GM08714 (cell line): ENCODE results near the gene LATS2.

ENCODE experiments used
- H3K4me3 ChIP-seq: fragments of 200-500 bp; sonication (Bioruptor generic); 2 replicates; pipeline ENCODE4 v1.5.1; 2014; ENCODE audit warnings: mild to moderate bottlenecking, low read length, inconsistent platforms
- ZNF274 ChIP-seq: IDR thresholded peaks from 2 replicates; pipeline ENCODE4 v1.6.1; 2012; ENCODE audit warnings: mild to moderate bottlenecking, low read depth, low read length

Gene LATS2

DNA sequence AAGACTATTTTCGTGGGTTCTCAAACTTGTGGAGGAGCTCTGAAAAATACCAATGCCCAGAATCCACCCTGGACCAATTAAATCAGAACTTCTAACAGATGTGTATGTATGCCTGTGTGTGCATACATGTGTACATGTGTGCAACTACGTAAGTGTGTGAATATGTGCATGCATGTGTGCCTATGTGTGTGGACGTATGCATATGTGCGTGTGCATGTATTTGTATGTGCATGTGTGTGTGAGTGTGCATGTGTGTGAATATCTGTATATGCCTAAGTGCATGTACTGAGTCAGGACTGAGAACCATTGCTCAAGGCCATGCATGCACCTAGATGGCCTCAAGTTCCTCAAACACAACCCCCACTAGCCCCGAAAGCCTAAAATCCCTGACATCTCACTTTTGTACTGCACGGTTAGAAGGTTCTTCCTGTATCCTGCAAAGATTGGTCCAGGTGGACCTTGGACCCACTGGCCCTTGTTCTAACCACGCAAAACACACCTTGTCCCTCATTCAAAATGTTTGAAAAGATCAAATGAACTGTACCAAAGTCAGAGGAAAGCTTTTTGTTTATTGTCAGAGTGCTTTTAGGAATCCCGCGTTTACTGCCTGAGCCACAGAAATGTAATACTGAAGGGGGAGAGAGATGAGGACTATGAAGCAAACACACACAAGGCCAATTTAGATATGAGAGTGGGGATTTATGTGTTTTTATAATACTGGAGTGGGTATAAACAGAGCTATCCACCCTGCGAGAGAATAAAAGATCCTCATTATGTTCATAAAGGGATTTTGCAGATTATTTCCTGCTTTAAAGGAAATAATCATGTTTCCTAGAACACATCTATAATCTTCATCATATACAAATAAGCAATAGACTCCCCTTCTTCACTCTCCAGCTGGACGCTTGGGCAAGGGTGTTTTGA is 39.1 kb downstream of the LATS2 start:
- TF ChIP-seq ZNF274 = no peak
- no peak overlapping the region for H3K4me3 ChIP-seq

DNA sequence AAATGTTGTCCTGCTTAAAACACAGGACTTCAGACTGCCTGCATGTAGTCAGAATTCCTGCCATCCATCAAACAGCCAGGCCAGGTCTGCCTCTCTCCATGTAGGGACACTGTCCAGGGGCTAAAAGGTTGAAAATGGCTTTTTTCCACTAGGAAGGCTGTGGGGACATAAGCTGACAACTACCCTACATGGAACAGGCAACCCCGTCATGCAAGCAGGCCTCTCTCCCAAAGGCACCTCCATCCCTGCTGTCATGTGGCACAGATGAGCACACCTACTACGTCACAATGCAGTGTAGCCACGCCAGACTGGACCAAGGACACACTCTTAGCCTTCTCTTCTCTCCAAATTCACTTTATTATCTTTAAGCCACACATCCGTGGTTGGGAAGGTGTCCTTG is 40.8 kb downstream of the LATS2 start:
- no peak for TF ChIP-seq ZNF274
- no peak overlapping the region for H3K4me3 ChIP-seq

DNA sequence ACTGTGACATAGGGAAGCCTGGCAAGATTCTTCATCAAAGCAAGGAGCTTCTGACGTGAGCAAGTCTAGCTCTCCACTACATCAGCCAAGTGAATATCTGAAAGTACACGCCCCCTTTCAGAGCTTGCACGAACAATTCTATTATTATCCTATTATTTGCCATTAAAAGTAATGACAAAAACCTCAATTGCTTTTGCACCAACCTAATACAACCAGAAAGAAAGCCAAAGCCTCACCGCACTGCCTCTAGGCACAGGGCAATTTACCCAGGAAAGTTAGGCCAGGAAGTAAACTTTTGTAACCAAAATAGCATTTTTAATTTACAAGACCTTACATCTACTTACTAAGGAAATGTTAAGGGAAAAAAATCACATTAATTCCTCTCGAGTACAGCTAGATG is 41.2 kb downstream of the LATS2 start:
- no peak for TF ChIP-seq ZNF274
- no peak overlapping the region for H3K4me3 ChIP-seq

DNA sequence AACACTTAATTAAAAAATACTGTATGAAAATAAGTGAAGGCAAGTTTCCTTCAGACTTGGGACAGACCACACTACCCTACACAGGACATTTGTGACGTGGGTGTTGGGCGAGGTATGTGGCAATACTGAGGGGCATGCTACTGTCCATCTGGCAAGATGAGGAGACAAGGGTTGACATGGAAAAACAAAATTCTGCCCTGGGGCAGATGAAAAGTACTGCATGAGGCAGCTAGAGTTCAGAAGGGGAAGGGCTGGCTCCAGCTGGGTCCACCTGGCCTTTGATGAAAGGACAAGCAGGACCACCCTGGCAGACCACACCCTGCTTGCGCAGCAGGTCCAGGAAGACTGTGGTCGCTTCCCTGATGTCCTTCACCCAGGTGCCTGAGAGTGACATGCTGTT is 43.2 kb downstream of the LATS2 start:
- no peak for TF ChIP-seq ZNF274
- no peak overlapping the region for H3K4me3 ChIP-seq

DNA sequence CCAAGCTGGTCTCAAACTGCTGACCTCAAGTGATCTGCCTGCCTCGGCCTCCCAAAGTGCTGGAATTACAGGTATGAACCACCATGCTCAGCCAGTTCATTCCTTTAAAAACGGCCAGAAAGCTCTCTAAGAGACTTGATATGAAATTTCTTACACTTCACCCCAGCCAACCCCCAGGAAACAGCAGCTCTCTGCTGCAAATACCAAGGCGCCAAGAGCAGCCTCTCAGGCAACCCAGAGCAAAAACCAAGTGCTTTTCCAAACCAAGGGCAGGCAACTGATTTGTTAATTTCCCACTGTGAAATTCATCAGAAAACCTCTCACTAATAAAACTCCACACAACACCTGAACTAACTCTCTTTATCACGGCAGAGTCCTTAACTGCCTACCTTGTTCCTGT is 44.9 kb downstream of the LATS2 start:
- TF ChIP-seq ZNF274 = no peak
- no peak overlapping the region for H3K4me3 ChIP-seq

DNA sequence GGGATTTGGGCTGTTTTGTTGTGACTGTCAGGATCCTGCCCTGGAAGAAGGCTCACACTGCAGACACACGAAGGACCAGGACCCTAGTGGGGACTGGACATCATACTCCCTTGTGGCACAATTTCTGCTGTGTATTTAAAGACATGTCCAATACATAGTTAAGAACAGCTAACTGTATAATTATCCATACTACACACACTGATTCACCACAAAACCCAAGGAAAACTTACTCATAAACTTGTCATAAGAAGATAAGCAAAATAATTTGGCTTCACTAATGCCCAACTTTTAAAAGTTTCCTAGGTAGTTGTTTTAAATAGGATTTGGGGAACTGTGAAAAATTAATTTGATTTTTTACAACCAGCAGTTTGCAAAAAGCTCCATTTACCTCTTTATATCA is 46.1 kb downstream of the LATS2 start:
- no peak for TF ChIP-seq ZNF274
- H3K4me3 ChIP-seq = no peak overlapping the region

DNA sequence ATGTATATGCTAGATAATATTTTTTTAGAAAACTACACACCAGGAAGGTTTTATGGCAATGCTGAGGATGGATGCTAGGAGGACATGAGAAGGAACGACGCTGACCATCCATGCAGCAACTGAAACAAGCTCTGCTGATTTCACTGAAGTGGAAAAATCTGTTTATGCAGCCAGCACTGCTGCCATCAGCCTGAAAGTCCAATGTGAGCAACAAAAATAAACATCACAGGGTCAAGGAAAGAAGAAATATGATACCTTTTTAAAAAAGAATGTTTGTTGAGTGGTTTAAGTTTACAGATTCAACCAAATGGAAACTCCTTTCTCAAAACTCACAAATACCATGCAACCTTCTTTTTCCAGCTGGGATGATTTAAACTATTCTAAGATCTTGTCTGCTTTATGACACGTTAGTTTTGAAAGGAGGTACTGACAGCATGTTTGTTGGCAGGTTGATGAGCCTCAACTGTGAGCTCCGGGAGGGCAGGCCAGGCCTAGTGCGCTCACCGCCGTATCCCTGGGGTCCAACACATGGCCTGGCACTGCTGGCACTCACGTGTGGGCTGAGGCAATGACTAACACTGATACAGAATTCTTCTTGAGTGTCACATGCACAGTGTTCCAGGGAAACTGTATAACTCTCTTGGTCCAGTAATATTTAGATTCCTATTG is 46.8 kb downstream of the LATS2 start:
- H3K4me3 ChIP-seq = no peak overlapping the region
- no peak for TF ChIP-seq ZNF274

DNA sequence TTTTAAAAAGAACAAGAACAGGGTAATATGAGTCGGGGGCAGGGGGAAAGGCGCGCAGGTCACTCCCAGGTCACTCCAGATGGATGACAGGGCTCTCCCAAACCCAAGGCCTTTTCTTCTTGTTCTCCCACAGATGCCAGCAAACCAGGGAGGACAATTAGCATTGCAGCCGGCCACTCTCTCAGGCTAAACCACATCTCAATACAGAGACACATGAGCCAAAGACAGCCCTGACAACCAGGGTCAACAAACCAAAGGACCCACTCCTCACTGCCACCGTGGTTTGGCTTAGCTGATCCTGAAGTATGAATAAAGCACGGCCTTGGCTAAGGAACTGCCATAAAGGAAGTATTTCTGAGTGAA is 47.3 kb downstream of the LATS2 start:
- no peak overlapping the region for H3K4me3 ChIP-seq
- no peak for TF ChIP-seq ZNF274

DNA sequence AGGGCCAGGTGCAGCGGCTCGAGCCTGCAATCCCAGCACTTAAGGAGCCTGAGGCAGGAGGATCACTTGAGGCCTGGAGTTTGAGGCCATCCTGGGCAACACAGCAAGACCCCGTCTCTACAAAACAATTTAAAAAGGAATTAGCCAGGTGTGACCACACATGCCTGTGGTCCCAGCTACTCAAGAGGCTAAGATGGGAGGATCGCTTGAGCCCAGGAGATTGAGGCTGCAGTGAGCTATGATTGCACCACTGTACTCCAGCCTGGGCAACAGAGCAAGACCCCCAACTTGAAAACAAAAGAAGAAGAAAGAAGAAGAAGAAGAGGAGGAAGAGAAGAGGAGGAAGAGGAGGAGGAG is 47.7 kb downstream of the LATS2 start:
- TF ChIP-seq ZNF274 = no peak
- no peak overlapping the region for H3K4me3 ChIP-seq

DNA sequence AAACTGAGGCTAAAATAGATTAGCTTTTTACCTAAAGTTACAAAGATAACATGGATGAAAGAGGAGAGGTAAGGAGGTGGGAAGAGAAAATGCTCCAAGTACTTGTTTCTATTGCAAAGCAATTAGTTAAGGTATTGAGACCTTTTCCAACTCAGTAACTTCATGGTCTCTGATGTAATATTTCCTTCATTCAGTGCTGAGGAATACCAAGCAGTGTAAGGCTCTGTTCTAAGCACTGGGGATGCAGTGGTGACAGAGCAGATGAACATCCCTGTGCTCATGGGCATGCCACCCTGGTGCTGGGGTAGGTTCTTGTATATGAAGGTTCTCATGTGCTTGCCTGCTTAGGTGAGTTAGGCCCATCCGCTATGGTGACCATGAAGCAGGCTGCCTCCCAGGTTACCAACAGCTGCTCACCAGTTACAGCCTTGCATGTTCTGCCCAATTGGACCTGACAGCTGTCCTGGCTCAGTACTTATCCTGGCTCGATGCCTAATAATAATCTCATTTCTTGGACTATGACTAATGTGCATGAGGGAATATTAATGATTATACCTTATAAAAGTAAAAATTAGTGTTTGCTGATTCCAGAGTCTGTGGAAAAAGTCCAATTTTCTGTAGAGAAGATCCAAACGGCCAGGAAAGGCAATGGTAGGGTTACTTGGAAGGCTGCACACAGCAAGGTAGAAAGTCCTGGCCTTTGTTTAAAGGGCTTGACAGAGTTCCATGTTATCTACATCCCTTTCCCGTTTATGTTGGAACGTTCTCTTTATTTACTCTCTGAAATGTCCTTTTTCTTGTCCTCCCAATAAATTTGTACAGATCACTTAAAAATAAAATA is 48.3 kb downstream of the LATS2 start:
- TF ChIP-seq ZNF274 = no peak
- no peak overlapping the region for H3K4me3 ChIP-seq

DNA sequence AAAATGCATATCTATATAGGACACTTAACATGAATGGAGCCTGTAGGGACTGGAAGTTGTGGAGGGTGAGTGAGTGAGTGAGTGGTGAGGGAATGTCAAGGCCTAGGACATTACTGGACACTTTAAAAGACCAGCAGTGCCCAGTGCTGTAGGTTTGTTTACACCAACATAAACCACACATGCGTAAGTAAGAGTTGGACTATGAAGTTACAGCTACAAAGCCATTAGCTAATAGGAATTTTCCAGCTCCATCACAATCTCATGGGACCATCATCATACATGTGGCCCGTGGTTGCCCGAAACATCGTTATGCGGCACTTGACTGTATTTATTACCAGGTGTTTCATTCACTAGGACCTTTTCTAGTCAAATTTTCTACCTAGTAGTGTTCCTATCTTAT is 49.2 kb downstream of the LATS2 start:
- H3K4me3 ChIP-seq = no peak overlapping the region
- TF ChIP-seq ZNF274 = no peak

DNA sequence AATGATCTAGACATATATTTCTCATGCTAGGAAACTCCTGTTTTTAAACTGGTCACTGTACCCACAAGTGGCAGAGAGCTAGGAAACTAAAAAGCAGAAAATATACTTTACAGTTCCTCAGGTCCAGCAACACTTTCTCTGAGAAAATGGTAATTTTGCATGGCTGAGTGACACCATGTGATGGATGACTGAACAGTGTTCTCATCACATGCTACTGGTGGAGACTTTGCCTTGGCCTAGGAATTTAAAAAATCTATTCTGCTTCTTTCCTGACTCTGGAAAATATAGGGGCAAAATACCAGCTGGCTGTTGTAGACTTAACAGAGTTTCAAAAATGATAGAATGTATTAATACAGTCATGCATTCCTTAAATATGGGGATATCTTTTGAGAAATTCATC is 50.0 kb downstream of the LATS2 start:
- H3K4me3 ChIP-seq = no peak overlapping the region
- TF ChIP-seq ZNF274 = no peak

DNA sequence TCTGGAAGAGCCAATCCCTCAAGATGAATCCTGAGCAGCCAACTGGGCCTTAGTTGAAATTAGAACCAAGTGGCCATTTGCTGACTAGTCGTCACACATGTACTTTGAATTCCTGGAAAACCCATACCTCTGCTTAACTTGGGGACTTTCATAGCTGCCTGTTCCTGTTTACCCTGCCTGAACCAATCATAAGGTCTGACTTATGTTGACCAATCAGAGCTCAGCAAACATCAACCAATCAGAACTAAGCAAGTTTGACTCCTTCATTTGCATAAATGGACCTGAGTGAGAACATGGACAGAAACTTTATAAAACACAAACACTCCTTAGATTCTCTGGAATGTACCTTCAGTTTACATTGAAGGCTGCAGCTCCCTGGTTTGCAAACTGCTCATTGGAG is 50.8 kb downstream of the LATS2 start:
- TF ChIP-seq ZNF274 = no peak
- no peak overlapping the region for H3K4me3 ChIP-seq

DNA sequence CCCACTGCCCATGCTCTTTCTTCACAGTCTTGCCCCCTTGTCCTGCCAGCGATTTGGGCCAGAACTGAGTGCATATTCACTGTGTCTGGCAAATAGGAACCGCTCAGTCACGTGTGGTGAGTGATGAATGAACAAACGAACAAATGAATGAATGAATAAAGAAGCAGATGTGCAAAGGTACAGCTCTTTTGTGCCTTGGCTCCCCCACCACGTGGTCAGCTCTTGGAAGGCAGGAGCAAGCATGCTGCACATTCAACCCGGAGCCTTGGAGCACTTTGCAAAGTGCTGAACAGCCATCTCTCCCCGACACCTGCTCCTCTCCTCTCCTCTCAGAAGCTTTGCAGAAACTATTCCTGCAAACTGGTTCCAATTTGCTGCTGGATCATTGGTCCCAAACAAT is 52.4 kb downstream of the LATS2 start:
- no peak for TF ChIP-seq ZNF274
- no peak overlapping the region for H3K4me3 ChIP-seq

DNA sequence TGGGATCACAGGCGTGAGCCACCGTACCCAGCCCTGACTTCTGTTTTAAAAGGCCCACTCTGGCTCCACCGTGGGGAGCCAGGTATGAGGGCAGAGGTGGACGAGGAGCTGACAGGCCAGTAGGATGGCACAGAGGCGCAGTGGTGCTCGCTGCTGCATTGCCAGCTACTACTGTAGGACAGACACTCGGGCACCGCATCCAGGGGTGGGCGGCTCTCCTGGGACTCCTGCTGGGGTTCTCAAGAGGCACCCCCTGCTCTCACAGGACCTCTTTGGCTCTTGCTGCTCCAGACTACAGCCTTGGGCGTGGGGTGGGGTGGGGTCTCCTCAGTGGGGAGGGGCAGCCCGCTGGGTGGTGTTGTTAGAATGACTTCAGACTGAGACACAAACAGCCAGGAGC is 53.4 kb downstream of the LATS2 start:
- no peak for TF ChIP-seq ZNF274

More for the DNA sequence above, 53.4 kb downstream of the LATS2 start:
- no peak overlapping the region for H3K4me3 ChIP-seq
